A673 (cell line): ENCODE results near the gene SHQ1. TPM values are rescaled to one million over a fixed set of nuclear protein-coding genes. Genes with fewer than 3 reads are reported as not detected.

ENCODE experiments used
- BruUV-seq: library from RNA; stranded (reverse); fragments of 400-500 nt; replicated peaks from 2 replicates; lab custom pipeline; 2021; lab: Mats Ljungman, UMichigan
- CTCF ChIA-PET: fragments of 300-600 bp; sonication (Branson Sonifier 250); formaldehyde crosslinking; loops from one replicate; lab custom pipeline; 2022; ENCODE audit warnings: antibody characterized with exemption; lab: Charles Lee
- POLR2A ChIA-PET: fragments of 300-600 bp; sonication (Branson Sonifier 250); formaldehyde crosslinking; loops from one replicate; lab custom pipeline; 2022; ENCODE audit warnings: antibody characterized with exemption; ENCODE audit not compliant: low non-redundant PET; lab: Charles Lee
- DNase-seq: peaks from one replicate; pipeline ENCODE4 v3.0.0-alpha.2; 2015; ENCODE audit warnings: low spot score
- H3K27ac ChIP-seq: fragments of 200-600 bp; sonication (generic); 2 replicates; pipeline ENCODE4 v1.5.1; 2016; ENCODE audit warnings: mixed run types, low read depth, mild to moderate bottlenecking, mixed read lengths, antibody characterized with exemption, low read length; ENCODE audit not compliant: poor library complexity, severe bottlenecking
- H3K27me3 ChIP-seq: fragments of 200-600 bp; sonication (generic); replicated peaks from 2 replicates; pipeline ENCODE4 v1.6.1; 2017; ENCODE audit warnings: mixed run types, low read depth, mild to moderate bottlenecking, mixed read lengths, antibody characterized with exemption, low read length; ENCODE audit not compliant: insufficient read depth, poor library complexity
- H3K36me3 ChIP-seq: fragments of 200-600 bp; sonication (generic); 2 replicates; pipeline ENCODE4 v1.6.1; 2016; ENCODE audit warnings: mixed run types, mild to moderate bottlenecking, mixed read lengths, antibody characterized with exemption, low read length; ENCODE audit not compliant: insufficient read depth, poor library complexity, severe bottlenecking
- H3K4me1 ChIP-seq: fragments of 200-600 bp; sonication (generic); 2 replicates; pipeline ENCODE4 v1.6.1; 2017; ENCODE audit warnings: mixed run types, mild to moderate bottlenecking, mixed read lengths, antibody characterized with exemption, low read length; ENCODE audit not compliant: insufficient read depth, poor library complexity, severe bottlenecking
- H3K4me3 ChIP-seq: fragments of 200-600 bp; sonication (generic); 2 replicates; pipeline ENCODE4 v1.5.1; 2016; ENCODE audit warnings: low read depth, mixed run types, mild to moderate bottlenecking, mixed read lengths, low read length; ENCODE audit not compliant: poor library complexity, severe bottlenecking
- H3K9me3 ChIP-seq: fragments of 200-600 bp; sonication (generic); 2 replicates; pipeline ENCODE4 v1.6.1; 2016; ENCODE audit warnings: mixed run types, low read depth, mild to moderate bottlenecking, mixed read lengths, antibody characterized with exemption, low read length; ENCODE audit not compliant: poor library complexity, severe bottlenecking
- EZH2 ChIP-seq: fragments of 200-600 bp; sonication (generic); IDR thresholded peaks from 2 replicates; pipeline ENCODE4 v1.6.1; 2017; ENCODE audit warnings: borderline replicate concordance, low read depth, mild to moderate bottlenecking, mixed read lengths, antibody characterized with exemption, low read length; ENCODE audit not compliant: poor library complexity, severe bottlenecking
- intact Hi-C: fragments of 100-400 bp; cut with micrococcal nuclease; formaldehyde crosslinking; loops from one replicate; pipeline ENCODE4 v1.10.0; 2022; ENCODE audit not compliant: unreplicated experiment
- total RNA-seq: library from RNA; stranded (reverse); gene quantifications from 2 replicates; pipeline ENCODE4 v1.2.3, GENCODE V29; 2021
- TF ChIP-seq, protein P1 (sequence below): fragments of 300-800, 200-600 bp; sonication (generic); conservative IDR thresholded peaks from 2 replicates; pipeline ENCODE4 v1.5.1; 2017; ENCODE audit warnings: low read depth, mild to moderate bottlenecking, antibody characterized with exemption, low read length, moderate library complexity, mixed read lengths

SHQ1 gene
- total RNA-seq, 1 experiment from 2014 or later = 24.3 TPM

GRCh38 chr3:72727726-72728125, 120.5 kb downstream of the SHQ1 start:
- no TSS peak for BruUV-seq
- H3K27me3 ChIP-seq = no peaks in the 10 kb centered on the region
- ChIA-PET POLR2A (no interaction called here), CTCF (no interaction called here)
- no peaks in the 10 kb centered on the region for H3K9me3 ChIP-seq
- no peak overlapping the region for H3K4me3 ChIP-seq
- TF ChIP-seq, protein P1, sequence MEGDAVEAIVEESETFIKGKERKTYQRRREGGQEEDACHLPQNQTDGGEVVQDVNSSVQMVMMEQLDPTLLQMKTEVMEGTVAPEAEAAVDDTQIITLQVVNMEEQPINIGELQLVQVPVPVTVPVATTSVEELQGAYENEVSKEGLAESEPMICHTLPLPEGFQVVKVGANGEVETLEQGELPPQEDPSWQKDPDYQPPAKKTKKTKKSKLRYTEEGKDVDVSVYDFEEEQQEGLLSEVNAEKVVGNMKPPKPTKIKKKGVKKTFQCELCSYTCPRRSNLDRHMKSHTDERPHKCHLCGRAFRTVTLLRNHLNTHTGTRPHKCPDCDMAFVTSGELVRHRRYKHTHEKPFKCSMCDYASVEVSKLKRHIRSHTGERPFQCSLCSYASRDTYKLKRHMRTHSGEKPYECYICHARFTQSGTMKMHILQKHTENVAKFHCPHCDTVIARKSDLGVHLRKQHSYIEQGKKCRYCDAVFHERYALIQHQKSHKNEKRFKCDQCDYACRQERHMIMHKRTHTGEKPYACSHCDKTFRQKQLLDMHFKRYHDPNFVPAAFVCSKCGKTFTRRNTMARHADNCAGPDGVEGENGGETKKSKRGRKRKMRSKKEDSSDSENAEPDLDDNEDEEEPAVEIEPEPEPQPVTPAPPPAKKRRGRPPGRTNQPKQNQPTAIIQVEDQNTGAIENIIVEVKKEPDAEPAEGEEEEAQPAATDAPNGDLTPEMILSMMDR = no peak
- TF ChIP-seq EZH2 = no peak
- no peak overlapping the region for H3K27ac ChIP-seq
- intact Hi-C loops = no loop called here
- H3K36me3 ChIP-seq = no peaks in the 10 kb centered on the region
- DNase-seq = no peak
- H3K4me1 ChIP-seq = peaks cover 6% of the 10 kb centered on the region

GRCh38 chr3:72727172-72727571, 121.1 kb downstream of the SHQ1 start:
- DNase-seq = no peak
- Histone ChIP-seq H3K4me3 (no peak overlapping the region), H3K4me1 (peaks cover 9% of the 10 kb centered on the region), H3K27ac (no peak overlapping the region), H3K9me3 (no peaks in the 10 kb centered on the region), H3K27me3 (no peaks in the 10 kb centered on the region), H3K36me3 (no peaks in the 10 kb centered on the region)
- TF ChIP-seq EZH2 = no peak
- TF ChIP-seq, protein P1 = no peak
- CTCF ChIA-PET = no interaction called here
- intact Hi-C loops = no loop called here
- BruUV-seq = no TSS peak
- POLR2A ChIA-PET = no interaction called here

DNA sequence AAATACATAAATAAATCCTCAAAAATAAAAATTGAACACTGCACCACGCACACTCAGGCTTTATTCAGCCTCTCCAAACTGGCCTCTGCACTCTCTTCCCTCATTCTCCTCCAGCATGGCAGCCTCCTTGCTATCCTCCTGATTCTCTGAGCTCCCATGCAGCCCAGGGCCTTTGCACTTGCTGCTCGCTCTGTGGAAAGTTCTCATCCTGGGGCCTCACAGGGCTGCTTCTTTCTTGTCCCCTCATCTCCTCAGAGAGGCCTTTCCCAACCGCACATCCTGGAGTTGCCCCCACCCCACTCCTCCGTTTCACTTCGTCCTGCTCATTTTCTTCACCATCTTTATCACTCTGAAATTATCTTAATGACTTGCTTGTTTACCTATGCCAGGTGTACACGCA, 123.0 kb downstream of the SHQ1 start:
- no peak overlapping the region for H3K4me3 ChIP-seq
- POLR2A ChIA-PET = no interaction called here
- H3K4me1 ChIP-seq = peaks cover 21% of the 10 kb centered on the region
- no peaks in the 10 kb centered on the region for H3K9me3 ChIP-seq
- CTCF ChIA-PET = no interaction called here
- H3K36me3 ChIP-seq = no peaks in the 10 kb centered on the region
- DNase-seq = no peak
- intact Hi-C loops = no loop called here
- no peaks in the 10 kb centered on the region for H3K27me3 ChIP-seq
- H3K27ac ChIP-seq = no peak overlapping the region
- no TSS peak for BruUV-seq
- TF ChIP-seq, protein P1 = no peak
- no peak for TF ChIP-seq EZH2
